Activated effector memory CD4-positive, alpha-beta T cell treated with anti-CD3 and anti-CD28 coated beads, Interleukin-2, amount 50 U/mL, for 16 hours (primary cell): ENCODE data around the gene FAM117B.
"Not testable (repeated sequence)": the region's sequence is repeated elsewhere in the genome, so short reads cannot be mapped to it uniquely, and the experiment has no call there.

ENCODE experiments used
- DNase-seq: peaks from one replicate; pipeline ENCODE4 v3.0.0-alpha.2; 2020

FAM117B gene

GRCh38 chr2:202763916-202764315, 129.1 kb downstream of the FAM117B start:
- DNase-seq, result no peak

GRCh38 chr2:202764991-202765390, 130.2 kb downstream of the FAM117B start:
- no peak for DNase-seq

- DNase-seq, result no peak
These were observed 130.7 kb downstream of the FAM117B start for GRCh38 chr2:202765436-202765835.

- DNase-seq, result no peak
These were observed 133.5 kb downstream of the FAM117B start for GRCh38 chr2:202768273-202768672.

- no peak for DNase-seq
These were observed 134.4 kb downstream of the FAM117B start for GRCh38 chr2:202769201-202769600.

- no peak for DNase-seq
These were observed 136.6 kb downstream of the FAM117B start for GRCh38 chr2:202771336-202771735.

- no peak for DNase-seq
These were observed 137.1 kb downstream of the FAM117B start for GRCh38 chr2:202771741-202772460.

- no peak for DNase-seq
These were observed 138.7 kb downstream of the FAM117B start for GRCh38 chr2:202773301-202773973.

GRCh38 chr2:202774104-202774503, 139.3 kb downstream of the FAM117B start:
- no peak for DNase-seq

- no peak for DNase-seq
These were observed 143.4 kb downstream of the FAM117B start for GRCh38 chr2:202778217-202778616.

GRCh38 chr2:202780514-202781021, 145.8 kb downstream of the FAM117B start:
- no peak for DNase-seq

GRCh38 chr2:202782940-202783558, 148.3 kb downstream of the FAM117B start:
- DNase-seq, result no peak

- DNase-seq, result no peak
These were observed 152.1 kb downstream of the FAM117B start for GRCh38 chr2:202786842-202787241.

GRCh38 chr2:202790676-202791075, 155.9 kb downstream of the FAM117B start:
- no peak for DNase-seq

GRCh38 chr2:202797944-202798343, 163.2 kb downstream of the FAM117B start:
- DNase-seq, result no peak

GRCh38 chr2:202805911-202806310, 171.1 kb downstream of the FAM117B start:
- DNase-seq, result not testable (repeated sequence)

GRCh38 chr2:202807431-202808138, 172.8 kb downstream of the FAM117B start:
- not testable (repeated sequence) for DNase-seq

GRCh38 chr2:202808754-202809153, 174.0 kb downstream of the FAM117B start:
- no peak for DNase-seq

GRCh38 chr2:202813387-202813786, 178.6 kb downstream of the FAM117B start:
- DNase-seq, result no peak

GRCh38 chr2:202814226-202814625, 179.5 kb downstream of the FAM117B start:
- no peak for DNase-seq

- DNase-seq, result no peak
These were observed 181.0 kb downstream of the FAM117B start for GRCh38 chr2:202815548-202816360.

- DNase-seq, result no peak
These were observed 183.0 kb downstream of the FAM117B start for GRCh38 chr2:202817771-202818170.
